Cardiac muscle cell (in vitro differentiated cells and primary cell): Measurements from ENCODE around the gene UCP3. TPM values are rescaled to one million over a fixed set of nuclear protein-coding genes. Genes with fewer than 3 reads are reported as not detected.

Experiments used
- DNase-seq, 2 donors: peaks; one replicate each; pipeline versions ENCODE4 v3.0.0 to v3.0.0-alpha.2; 2010 to 2017; ENCODE audit warnings: low read depth in 1 of 2, low spot score in 1 of 2
- H3K27ac ChIP-seq: fragments of 200-600 bp; sonication (generic); 2 replicates; pipeline ENCODE4 v1.5.1; 2016
- H3K27me3 ChIP-seq: fragments of 200-600 bp; sonication (generic); 2 replicates; pipeline ENCODE4 v1.6.0; 2016; ENCODE audit warnings: control low read depth
- H3K36me3 ChIP-seq: fragments of 200-600 bp; sonication (generic); 2 replicates; pipeline ENCODE4 v1.5.1; 2016; ENCODE audit warnings: control low read depth
- H3K4me1 ChIP-seq: fragments of 200-600 bp; sonication (generic); 2 replicates; pipeline ENCODE4 v1.8.1; 2017; ENCODE audit warnings: low read depth, mild to moderate bottlenecking, mixed run types
- H3K4me3 ChIP-seq: fragments of 200-600 bp; sonication (generic); 2 replicates; pipeline ENCODE4 v1.5.1; 2016; ENCODE audit warnings: mild to moderate bottlenecking
- H3K9me3 ChIP-seq: fragments of 200-600 bp; sonication (generic); 2 replicates; pipeline ENCODE4 v1.5.1; 2017; ENCODE audit warnings: low read depth, mild to moderate bottlenecking, control low read depth
- CTCF ChIP-seq: IDR thresholded peaks from 2 replicates; pipeline ENCODE4 v1.5.1; 2012; ENCODE audit warnings: low read depth, mild to moderate bottlenecking, low read length
- polyA plus RNA-seq: library from polyadenylated mRNA; unstranded; fragments of >200 nt; fragmentation: Nextera tagmentation; extraction: Ambion mirVana; gene quantifications from 2 replicates; pipeline ENCODE4 v1.2.1, GENCODE V29; 2016
- total RNA-seq: library from RNA; depleted of rRNA; stranded (reverse); fragments of >200 nt; gene quantifications from 2 replicates; pipeline ENCODE4 v1.2.3, GENCODE V29; 2016

Gene UCP3
- 1.6 and 2.0 TPM in 2 replicates for total RNA-seq
- 0.59 and 0.95 TPM in 2 replicates for polyA plus RNA-seq

GRCh38 chr11:74008373-74009229 lies at the start of gene UCP3:
Gene UCP3, minus strand, starts transcription at chr11:74009085. Its CDS starts 2,043 bp downstream, at chr11:74007042.
- Histone ChIP-seq H3K36me3 (no peaks in the 10 kb centered on the region), H3K9me3 (no peaks in the 10 kb centered on the region), H3K27ac (peak within 1 kb of the TSS; percentile 82), H3K4me3 (no peak within 1 kb of the TSS), H3K27me3 (no peaks in the 10 kb centered on the region), H3K4me1 (peaks cover 36% of the 10 kb centered on the region)
- peak in 1 of 2 donors; percentile 35 for DNase-seq
- no peak for TF ChIP-seq CTCF

DNA sequence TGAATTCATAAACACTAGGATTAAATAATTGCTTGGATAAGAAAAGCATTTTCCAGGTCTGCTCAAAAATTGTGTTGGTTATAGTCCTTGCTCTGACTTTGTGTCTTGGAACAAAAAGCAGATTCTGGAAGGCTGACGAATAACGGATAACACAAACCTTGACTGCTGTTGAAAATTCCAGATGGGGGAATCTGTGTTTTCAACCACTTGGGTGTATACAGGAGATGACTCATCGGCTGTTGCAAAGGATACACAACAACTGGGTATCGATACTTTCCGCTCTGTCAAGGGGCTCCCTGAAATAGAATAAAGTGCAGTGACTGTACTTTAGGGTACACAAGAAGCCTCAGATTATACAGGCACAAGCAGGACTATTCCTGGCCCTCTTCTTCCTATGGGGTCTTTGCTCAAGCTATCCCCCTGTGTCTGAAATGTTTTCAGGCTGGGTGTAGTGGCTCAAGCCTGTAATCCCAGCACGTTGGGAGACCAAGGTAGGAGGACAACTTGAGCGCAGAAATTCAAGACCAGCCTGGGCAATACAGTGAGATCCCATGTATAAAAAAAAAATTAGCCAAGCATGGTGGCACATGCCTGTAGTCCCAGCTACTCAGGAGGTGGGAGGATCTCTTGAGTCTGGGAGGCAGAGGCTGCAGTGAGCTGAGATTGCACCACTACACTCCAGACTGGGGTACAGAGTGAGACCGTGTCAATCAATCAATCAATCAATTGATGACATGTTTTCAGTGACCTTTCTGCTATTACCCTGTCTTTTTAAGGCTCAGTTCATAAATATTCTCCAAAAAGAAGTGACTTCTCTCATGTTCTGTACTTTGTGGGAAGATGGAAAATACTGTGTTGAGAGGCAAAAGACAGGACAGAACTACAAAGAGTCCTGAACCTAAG lies 48.6 kb upstream of the UCP3 start:
- Histone ChIP-seq H3K27me3 (no peaks in the 10 kb centered on the region), H3K27ac (no peak overlapping the region), H3K36me3 (peaks cover 11% of the 10 kb centered on the region), H3K4me1 (no peaks in the 10 kb centered on the region), H3K4me3 (no peak overlapping the region), H3K9me3 (no peaks in the 10 kb centered on the region)
- no peak for TF ChIP-seq CTCF
- peak in 1 of 2 donors; percentile 50 for DNase-seq

DNA sequence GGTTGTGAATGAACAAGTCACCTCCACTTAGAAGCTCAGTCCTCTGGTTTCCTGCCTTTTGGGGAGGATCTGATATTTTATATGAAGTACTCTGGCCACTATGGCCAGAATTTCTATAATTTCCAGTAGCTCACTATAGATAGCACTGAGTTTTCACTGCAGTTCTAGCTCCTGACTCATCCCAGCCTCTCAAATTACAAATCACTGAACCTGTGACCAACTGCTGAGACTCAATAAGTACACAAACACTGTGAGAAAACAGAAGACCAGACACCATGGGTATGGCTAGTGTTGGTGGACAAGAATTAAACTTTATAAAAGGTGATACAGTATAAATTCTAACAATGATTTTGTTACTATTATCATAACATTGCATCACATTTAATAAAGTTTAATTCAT lies 47.1 kb upstream of the UCP3 start:
- Histone ChIP-seq H3K27me3 (no peaks in the 10 kb centered on the region), H3K4me1 (no peaks in the 10 kb centered on the region), H3K9me3 (no peaks in the 10 kb centered on the region), H3K27ac (no peak overlapping the region), H3K36me3 (peaks cover 11% of the 10 kb centered on the region), H3K4me3 (no peak overlapping the region)
- no peak for TF ChIP-seq CTCF
- peak in 1 of 2 donors; percentile 29 for DNase-seq

DNA sequence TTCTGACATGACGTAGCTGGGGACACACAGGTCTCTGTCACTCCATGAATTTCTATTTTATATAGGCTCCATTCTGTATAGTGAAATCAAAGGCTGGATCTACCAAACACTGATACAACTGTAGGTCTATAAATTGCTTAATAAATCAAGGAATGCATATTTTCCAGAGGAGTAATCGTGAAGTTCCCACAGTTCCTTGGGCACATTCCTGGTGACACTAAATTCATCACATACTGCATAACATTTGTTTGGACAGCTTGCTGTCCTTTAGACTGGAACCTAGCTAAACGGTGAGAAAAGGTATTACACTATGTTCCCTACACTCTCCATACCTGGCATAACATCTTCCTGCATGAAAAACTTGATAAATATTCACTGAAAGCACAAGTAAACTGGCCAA lies 41.6 kb upstream of the UCP3 start:
- Histone ChIP-seq H3K4me3 (no peak overlapping the region), H3K27ac (no peak overlapping the region), H3K27me3 (no peaks in the 10 kb centered on the region), H3K4me1 (no peaks in the 10 kb centered on the region), H3K36me3 (peaks cover 1% of the 10 kb centered on the region), H3K9me3 (no peaks in the 10 kb centered on the region)
- no peak for TF ChIP-seq CTCF
- no peak for DNase-seq

DNA sequence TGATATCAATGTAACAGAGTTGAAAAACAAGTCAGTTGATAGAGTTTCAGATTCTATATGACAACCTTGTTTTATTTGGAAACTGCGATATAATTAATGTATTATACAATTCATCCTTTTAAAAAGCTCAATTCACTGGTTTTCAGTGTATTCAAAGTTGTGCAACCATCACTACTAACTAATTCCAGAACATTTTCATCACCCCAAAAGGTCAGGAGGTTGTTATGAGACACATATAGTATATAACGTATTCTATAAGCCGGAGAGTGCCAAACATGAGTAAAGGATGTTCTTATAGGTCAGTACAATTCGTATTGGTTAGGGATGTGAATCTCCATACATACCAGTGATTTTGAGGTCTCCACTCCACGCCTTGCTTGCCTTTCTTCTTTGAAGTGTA lies 40.1 kb upstream of the UCP3 start:
- H3K4me1 ChIP-seq: no peaks in the 10 kb centered on the region
- TF ChIP-seq CTCF: no peak
- no peaks in the 10 kb centered on the region for H3K36me3 ChIP-seq
- no peak overlapping the region for H3K4me3 ChIP-seq
- DNase-seq: no peak
- no peaks in the 10 kb centered on the region for H3K9me3 ChIP-seq
- H3K27ac ChIP-seq: no peak overlapping the region
- H3K27me3 ChIP-seq: no peaks in the 10 kb centered on the region
